HG02642 (cell line): ENCODE data around the gene TMEM72.

Experiments used
- ATAC-seq: cut with Tn5 transposase; IDR thresholded peaks from one replicate; pipeline ENCODE4 v1.9.1; 2021; ENCODE audit warnings: mild to moderate bottlenecking; ENCODE audit not compliant: unreplicated experiment, poor library complexity

The TMEM72 gene

DNA sequence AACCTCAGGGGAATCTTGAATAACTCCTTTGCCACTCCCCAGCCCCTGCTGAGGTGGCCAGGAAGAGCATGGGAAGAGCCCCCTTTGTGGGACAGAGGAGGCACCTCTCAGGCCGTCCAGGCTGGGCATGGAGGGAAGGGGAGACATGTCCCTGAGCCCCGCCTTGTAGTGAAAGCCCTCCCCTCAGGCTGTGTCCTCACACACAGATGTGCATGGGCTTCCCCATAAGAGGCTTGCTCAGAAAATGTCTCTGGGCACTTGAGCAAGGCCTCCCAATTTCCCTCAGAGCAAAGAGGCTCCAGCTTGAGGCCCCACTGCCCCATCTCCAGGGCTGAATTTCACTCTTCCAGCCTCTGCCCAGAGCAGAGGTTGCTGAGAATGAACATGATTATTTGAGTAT is 3.8 kb downstream of the TMEM72 start:
- ATAC-seq = no peak

DNA sequence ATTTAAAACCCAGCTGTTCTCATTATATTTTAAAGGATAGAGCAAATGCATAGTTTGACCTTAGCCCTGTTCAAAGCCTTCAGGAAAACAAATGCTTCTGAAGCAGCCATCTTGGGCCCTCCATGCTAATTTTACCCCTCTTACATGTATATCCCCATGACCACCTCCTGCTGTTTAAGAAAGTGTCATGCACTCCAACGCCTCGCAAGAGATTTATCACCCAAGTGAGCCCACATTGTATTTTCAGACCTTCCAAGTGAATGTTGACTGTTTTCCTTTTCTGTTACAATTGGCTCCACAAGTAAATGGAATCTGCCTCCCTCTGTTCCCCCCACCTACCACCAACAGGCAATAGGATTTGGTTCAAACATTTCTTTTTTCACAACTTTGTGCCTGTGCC is 5.3 kb downstream of the TMEM72 start:
- no peak for ATAC-seq

DNA sequence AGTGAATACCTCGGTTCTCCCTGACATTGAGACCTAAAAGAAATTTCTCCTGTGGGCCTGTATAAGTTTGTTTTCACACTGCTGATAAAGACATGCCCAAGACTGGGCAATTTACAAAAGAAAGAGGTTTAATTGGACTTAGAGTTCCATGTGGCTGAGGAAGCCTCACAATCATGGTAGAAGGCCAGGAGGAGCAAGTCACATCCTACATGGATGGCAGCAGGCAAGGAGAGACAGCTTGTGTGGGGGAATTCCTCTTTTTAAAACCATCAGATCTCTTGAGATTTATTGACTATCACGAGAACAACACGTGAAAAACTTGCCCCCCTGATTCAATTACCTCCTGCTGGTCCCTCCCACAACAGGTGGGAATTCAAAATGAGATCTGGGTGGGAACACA is 6.7 kb downstream of the TMEM72 start:
- no peak for ATAC-seq

DNA sequence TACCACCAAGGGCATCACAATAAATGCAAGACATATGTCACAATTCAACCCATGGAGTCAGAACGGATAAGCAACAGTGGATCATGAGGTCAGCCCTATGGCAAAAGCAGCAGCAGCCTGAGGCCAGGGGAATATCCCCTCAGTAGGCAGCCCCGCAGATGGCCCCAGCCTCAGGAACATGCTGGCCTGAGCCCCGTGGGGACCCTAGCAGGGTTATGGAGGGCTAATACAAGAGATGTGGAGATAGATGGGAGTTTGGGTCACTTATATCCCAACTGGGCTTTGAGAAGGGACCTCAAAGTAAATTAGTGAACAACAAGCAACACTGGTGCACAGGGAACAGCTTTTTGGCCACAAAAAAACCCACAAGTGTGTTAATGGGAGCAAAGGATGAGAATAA is 9.1 kb downstream of the TMEM72 start:
- ATAC-seq = no peak

DNA sequence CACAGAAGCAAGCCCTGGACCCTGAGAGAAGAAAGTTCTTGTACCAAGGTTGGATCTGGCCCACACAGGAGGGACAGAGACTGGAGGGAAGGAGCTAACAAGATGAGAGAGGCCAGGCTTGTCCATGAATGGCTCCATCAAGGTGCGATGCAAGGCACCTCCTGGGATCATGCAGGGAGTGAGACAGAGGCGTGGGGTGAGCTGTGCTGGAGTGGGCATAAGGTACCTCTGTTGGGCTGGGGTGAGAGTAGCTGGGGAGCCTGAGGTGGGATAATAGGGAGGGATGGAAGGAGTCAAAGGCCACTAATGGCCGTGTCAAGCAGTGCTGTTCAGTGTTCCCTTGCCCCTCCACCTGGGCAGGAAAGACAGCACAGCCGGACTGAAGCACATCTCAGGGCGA is 9.9 kb downstream of the TMEM72 start:
- ATAC-seq = no peak

DNA sequence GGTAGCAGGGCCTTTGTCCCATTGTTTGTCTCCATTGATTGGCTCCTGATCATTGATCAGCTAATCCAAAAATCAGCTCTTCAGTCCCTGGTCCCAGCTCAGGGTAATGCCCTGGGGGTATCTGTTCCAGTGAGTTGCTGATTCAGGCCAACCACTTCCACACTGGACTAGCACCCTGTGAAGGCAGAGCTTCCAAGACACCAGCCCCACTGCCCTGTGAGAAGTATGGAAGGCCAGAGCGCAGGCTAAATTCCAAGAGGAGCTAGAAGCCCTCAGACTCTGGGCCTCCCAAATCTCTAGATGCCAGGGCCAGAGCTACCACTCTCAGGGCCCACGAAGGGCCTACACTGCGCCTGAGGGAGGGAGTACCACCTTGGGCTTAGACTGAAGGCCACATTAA is 10.4 kb downstream of the TMEM72 start:
- ATAC-seq = no peak

DNA sequence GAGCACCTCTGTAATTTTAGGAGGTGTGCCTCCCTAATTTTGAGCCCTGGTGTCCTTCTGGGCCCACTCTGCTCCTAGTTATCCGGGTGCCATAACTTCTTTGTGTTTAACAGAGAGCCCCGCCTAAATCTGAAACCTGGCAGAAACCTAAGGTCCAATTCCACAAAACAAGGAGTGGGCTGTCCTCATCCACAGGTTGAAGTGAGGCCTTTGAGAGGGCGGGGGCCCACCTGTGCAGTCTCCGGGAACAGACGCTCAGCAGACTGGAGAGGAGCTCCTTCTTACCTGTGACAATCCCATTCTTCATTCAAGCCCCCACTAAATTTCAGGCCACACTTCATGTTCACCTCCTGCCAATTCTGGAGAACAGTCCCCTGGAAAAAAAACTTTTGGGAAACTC is 10.9 kb downstream of the TMEM72 start:
- ATAC-seq = no peak

DNA sequence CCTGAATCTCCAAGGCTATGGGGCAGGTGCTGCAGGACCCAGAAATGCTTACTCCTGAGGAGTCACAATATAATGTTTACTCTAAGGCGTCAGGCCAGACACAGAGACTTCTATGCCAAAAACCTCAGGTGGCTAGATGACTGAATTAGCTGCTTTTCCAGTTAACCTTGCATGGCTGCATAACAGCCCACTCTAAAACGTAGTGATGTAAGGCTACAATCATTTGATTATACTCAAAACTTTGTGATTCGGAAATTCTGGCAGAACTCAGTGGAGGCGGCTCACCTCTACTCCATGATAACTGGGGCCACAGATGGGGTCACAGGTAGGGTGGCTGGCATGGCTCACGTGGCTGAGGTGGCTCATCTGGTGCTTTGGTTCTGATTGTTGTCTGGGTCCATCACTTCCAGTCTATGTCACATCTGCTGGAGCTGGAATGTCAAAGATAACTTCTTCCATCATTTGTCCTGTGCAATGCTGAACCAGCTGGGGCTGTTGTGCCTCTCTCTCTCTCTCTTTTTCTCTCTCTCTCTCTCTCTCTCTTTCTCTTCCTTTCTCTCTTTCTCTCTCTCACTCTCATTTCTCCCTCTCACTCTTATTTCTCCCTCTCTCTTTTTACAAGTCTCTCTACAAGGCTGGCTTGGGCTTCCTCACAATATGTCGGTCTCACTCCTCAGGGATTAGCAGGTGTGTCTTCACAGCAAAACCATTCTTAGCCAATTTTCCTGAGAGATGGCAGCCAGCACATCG is 11.8 kb downstream of the TMEM72 start:
- no peak for ATAC-seq

DNA sequence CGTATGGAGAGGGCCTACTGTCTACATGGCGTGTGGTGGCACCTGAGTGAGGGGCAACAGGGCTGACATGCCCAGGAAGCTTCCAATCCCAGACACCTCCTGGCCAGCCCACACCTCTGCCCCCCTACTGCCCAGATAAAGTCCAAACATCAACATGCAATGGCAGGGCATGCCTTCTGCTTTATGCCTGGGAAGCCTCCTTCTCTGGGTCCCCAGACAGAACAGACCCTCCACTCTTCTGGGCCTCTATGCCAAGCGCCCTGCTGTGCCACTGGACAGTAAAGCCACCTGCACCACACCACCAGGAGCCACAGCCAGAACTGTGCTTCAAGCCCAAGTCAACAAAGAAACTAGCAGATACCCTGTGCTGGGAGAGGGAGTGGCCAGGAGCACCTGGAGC is 12.5 kb downstream of the TMEM72 start:
- ATAC-seq = no peak

DNA sequence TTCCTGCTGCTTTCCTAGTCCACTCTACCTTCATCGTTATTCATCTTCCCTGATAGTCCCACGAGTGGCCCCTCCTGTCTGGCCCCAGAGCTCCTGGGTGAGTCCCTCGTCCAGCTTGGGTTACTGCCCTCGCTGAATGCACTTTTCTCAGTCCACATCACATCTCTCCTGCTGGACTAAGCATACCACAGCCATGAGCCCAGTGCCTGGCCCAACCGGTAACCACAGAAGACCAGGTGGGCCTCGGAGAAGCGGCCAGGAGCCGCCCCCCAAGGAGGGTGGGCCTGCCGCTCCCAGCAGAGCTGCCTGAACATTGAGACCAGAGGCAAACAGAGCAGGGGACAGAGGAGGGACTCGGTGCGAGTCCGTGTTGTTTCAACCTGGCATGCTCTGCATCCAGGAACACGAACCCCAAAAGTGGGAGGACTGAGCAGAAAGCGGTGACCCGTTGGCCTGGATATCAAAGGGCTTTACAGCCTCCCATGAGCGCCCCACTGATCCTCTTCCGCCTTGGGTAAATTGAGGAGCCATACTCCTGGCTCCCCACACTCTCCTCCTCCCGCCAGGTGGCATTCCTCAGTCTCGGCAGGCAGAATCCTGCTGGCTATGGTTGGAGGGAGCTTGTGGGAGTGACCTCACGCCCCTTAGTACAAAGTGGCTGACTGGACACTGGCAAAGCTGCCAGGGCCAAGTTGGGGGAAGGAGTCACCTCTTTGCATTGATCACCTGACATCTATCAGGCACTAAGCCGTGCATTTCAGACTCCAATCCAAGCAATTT is 13.3 kb downstream of the TMEM72 start:
- no peak for ATAC-seq

DNA sequence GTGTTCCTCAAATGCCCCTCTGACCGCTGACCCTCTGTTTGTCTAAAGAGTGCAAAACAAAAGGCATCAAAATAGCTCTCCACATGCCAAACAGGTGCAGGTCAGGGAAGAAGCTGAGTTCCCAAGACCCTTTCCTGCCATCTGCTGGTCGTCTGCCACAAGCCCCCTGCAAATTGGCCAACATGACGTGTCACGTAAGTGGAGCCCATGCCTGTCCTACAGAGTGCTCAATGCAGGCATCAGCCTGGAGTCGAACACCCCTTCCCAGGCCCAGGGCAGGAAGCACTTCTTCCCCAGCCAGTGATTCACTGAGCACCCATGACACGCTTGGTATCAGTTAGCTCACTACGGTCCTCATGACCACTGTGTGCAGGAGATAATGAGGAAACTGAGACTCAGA is 14.1 kb downstream of the TMEM72 start:
- no peak for ATAC-seq

DNA sequence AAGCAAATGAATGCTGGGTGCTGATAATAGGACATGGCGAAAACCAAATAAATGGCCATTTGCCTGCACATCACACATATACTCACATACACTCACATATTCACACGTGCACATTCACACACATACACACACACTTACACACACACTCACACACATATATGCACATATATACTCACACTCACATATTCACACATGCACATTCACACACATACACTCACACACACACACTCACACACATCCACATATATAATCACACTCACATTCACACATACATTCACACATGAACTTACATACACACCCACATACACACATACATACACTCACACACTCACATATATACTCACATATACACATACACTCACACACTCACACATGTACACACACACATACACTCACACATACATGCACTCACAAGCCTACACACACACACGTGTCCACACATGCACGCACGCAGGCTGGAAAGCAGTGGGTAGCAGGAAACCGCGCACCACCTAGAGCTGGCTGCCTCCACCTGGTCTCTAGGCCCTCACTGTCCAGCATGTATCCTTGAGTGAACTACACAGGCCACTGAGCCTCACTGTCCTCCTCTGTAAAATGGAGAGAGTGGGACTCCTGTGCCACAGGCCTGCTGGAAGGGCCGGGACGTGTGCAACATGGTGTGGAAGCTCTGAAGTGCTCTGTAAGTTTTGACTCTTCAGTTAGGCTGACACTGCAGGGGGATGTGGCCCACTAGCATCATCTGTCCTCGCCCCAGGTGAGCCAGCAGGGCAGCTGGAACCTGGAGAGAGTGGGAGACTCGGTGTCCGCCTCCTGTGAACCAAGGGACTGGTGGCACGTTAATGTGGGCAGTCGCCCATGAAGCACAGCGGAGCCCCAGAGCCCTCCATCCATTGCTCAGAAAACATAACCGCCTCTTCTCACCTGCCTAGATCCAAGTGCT is 14.9 kb downstream of the TMEM72 start:
- ATAC-seq = no peak

DNA sequence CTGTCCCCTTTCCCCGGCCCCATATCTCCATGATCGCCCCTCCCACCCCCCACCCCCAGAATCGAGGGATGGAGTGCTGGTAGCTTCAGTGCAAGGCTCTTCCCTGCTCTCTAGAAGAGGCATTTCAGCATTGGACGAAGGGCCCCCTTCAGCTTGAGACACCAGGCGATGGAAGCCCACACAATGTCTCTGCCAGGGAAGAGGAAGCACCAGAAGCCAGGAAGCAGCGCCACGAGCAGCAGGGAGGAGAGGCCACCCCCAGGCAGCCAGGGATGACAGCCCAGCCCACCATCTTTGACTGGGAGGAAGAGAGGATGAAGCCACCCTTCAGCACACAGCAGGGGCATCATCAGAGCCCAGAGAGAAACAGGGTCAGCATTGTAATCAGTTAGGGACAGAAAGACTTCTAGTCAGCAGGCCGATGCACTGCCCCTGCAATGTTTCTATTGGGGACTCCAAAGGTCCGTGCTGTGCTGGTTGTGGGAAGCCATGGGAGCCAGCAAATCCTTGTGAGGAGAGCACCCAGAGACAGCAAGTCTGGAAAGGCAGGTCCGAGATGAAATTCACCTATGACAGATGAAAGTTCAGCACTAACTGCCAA is 15.7 kb downstream of the TMEM72 start:
- ATAC-seq = no peak

DNA sequence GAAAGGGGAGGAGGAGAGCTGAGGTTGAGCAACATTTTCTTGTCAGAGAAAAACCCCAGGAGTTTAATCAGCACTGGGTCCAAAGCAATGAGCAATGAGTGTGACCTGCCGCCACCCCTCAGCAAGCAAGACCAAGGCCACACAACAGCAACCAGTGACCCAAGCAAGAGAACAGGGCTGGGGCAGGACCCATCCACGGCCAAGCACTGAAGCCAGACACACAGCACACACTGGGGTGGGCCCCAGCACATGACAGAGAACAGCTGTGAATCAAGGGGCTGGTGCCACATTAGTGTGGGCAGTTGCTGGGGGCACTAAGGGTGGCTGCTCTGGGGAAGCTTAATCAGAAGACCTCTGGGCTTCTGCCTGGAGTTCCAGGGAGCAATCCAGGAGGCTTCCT is 16.2 kb downstream of the TMEM72 start:
- ATAC-seq = no peak

DNA sequence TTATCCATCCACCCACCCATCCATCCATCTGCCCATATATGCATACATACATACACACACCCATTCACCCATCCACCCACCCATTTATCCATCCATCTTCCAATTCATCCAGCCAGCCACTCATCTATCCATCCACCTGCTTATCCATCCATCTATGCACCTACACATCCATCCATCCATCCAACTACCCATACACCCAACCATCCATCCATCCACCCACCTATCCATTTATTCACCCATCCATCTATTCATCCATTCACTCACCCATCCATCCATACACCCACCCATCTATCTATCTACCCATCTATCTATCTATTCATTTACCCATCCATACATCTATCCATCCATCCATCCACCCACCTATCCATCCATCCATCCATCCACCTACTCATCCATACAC is 17.3 kb downstream of the TMEM72 start:
- ATAC-seq = no peak

DNA sequence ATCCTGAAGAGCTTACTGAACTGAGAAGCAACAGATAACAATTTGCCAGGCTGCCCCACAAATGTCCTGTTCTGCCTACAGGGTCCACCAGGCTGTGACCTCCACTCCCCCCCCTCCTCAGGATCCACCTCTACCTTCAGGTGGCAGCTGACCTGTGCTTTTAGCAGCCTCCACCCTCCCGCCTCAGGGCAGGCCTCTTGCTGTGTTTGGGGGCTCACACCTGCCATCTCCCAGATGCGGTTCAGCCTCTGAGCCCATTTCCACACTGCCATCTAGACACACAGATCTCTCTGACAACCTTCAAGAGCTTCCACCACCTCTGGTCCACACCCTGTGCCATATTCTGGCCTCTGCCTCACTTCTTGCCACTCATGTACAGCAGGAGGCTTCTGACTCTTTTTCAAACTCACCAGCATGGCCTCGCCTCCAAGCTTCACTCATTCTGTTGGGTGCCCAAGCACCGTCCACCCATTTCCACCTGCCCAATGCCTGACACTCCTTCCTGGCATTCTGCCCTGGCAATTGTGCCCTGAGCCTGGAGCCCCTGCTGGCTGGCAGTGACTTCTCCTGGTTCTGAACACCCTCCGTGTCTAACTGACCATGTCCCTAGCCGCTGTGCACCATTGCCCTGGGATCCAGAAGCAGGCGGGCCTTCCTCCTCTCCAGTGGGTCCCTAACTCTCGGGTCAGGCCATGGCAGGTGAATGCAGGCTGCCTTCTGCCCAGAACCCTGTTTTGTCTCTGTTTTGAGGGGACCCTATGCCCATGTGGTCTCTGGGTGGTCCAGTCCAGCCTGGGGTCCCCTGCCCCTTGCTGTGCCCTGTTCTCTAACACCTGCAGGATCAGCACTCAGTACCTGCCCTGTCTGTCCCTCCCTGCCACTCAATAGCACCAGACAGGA is 18.5 kb downstream of the TMEM72 start:
- ATAC-seq = no peak

DNA sequence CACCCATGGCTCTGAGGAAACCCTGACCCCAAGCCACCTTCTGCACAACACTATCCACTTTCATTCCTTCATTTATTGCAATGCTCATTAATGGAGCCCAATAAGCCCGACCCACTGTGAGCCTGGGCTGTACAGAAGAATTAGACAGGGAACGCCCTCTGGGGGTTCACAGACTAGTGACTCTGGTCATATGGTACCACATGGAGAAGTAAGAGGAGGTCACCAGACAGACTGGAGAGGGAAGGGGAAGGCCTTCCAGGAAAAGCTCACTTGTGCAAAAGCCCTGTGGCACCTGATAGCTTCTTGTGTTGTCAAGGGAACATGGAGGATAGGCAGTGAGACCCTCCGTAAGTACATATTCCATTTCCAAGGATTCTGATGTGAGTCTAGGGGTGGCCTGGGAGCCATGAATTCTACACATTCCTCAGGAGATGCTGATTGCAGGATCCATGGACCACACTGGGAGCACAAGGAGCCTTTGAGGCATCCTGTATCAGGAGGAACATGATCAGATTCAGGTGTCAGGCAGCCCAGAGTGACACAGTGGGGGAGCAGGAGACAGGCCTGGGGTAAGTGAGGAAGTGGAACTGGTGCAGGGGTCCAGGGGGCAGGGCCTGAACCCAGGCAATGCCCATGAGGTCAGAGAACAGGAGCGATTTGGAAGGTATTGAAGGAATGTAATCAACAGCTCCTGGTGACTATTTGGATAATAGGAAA is 19.9 kb downstream of the TMEM72 start:
- ATAC-seq = no peak

DNA sequence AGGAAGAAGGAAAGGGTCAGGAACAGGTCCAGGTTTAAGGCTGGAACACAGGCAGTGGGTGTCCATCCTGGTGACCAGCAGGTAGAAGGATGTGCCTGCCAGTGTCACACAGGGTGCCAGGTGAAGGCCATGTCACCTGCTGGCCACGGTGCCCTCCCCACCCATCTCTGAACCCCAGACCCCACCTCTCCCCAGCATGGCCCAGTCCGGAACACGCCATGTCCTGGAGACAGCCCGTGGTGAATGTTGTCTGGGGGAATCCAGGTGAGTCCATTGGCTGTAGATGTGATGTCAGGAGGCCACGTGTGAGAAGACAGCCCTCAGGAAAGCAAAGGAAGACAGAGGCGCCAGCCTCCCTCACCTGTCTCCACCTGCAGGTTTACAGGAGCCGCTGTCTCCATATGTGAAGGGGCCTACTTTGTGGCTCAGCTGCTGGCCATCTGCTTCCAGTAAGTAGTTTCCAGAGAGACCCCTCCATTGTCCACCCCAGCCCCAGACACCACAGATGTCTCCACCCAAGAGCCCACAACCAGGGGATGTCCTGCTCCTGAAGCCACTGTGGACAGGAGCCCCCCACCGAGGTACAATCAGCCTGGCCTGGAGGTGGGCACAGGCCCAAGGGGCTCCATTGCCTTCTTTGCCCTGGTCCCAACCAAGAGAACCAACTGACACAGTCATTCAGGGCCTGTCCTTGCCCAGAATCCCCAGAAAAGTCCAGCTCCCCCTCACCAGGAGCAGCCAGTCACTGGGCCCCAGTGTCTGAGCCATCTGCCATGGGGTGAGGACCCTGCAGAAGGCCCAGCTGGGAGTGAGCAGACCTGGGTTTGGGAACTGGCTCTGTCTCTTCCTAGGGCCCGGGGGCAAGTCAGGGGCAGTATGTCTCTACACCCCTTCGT is 20.7 kb downstream of the TMEM72 start:
- ATAC-seq = no peak
